T-helper 17 cell (primary cell): ENCODE data around the gene ITIH1. TPM values are rescaled to one million over a fixed set of nuclear protein-coding genes. Genes with fewer than 3 reads are reported as not detected.
"Not testable (repeated sequence)": the region's sequence is repeated elsewhere in the genome, so short reads cannot be mapped to it uniquely, and the experiment has no call there.

Source experiments
- ATAC-seq: fragments of 150-1000 bp; cut with Tn5 transposase; 2 replicates; pipeline ENCODE4 v1.10.0; 2021; ENCODE audit warnings: mild to moderate bottlenecking, moderate library complexity
- DNase-seq, 3 donors: peaks; one replicate each; pipeline versions ENCODE4 v3.0.0 to v3.0.0-alpha.2; 2020 to 2021
- H3K9me3 ChIP-seq: one replicate; pipeline ENCODE4 v1.7.0; 2013; ENCODE audit warnings: low read length, mild to moderate bottlenecking; ENCODE audit not compliant: control insufficient read depth, poor library complexity, severe bottlenecking
- H3K27ac Mint-ChIP-seq: one replicate; pipeline ENCODE4 v1.8.0; 2022; ENCODE audit warnings: mild to moderate bottlenecking, moderate library complexity, mixed read lengths
- H3K27me3 Mint-ChIP-seq: one replicate; pipeline ENCODE4 v1.8.0; 2022; ENCODE audit warnings: mixed read lengths
- H3K36me3 Mint-ChIP-seq: one replicate; pipeline ENCODE4 v1.8.0; 2022; ENCODE audit warnings: low read depth, mixed read lengths
- H3K4me1 Mint-ChIP-seq: one replicate; pipeline ENCODE4 v1.8.0; 2022; ENCODE audit warnings: mild to moderate bottlenecking, mixed read lengths
- H3K4me3 Mint-ChIP-seq: one replicate; pipeline ENCODE4 v1.8.0; 2022; ENCODE audit warnings: mild to moderate bottlenecking, moderate library complexity, mixed read lengths
- total RNA-seq, 4 donors: library from RNA in 2 of 4; stranded (reverse) in 2 of 4; gene quantifications; one replicate each; pipeline ENCODE4 v1.2.3 and lab custom pipeline; 2022 to 2026

The ITIH1 gene
- total RNA-seq, 2 donors from 2014 or later: not detected

GRCh38 chr3:52763466-52763865 is 13.9 kb upstream of the ITIH1 start:
- Mint-ChIP-seq H3K4me1 (no peaks in the 10 kb centered on the region), H3K36me3 (no peaks in the 10 kb centered on the region), H3K27ac (no peak overlapping the region), H3K4me3 (no peak overlapping the region), H3K27me3 (no peaks in the 10 kb centered on the region)
- H3K9me3 ChIP-seq: no peaks in the 10 kb centered on the region
- ATAC-seq (no peak), DNase-seq (no peak)

- Mint-ChIP-seq H3K4me1 (peaks cover 23% of the 10 kb centered on the region), H3K27me3 (peaks cover 23% of the 10 kb centered on the region), H3K4me3 (peak overlapping the region; percentile 82), H3K36me3 (no peaks in the 10 kb centered on the region), H3K27ac (peak overlapping the region; percentile 91)
- H3K9me3 ChIP-seq: no peaks in the 10 kb centered on the region
- ATAC-seq (no peak), DNase-seq (no peak)
Observed at GRCh38 chr3:52769786-52770455, 7.5 kb upstream of the ITIH1 start.

GRCh38 chr3:52770496-52771333 is 6.7 kb upstream of the ITIH1 start, which contains the start of gene NEK4:
Gene NEK4 (minus strand): TSS chr3:52770940. CDS start chr3:52770746, 194 bp downstream.
- peaks cover 3% of the 10 kb centered on the region for H3K36me3 Mint-ChIP-seq
- H3K27ac Mint-ChIP-seq: peak within 1 kb of the TSS; percentile 91
- H3K27me3 Mint-ChIP-seq: peaks cover 23% of the 10 kb centered on the region
- peaks cover 23% of the 10 kb centered on the region for H3K4me1 Mint-ChIP-seq
- ATAC-seq (peak; percentile 89), DNase-seq (peak; percentile 46 to 59 (median 59))
- peak within 1 kb of the TSS; percentile 82 for H3K4me3 Mint-ChIP-seq
- no peaks in the 10 kb centered on the region for H3K9me3 ChIP-seq

GRCh38 chr3:52771334-52771681 is 6.1 kb upstream of the ITIH1 start:
- peaks cover 3% of the 10 kb centered on the region for H3K36me3 Mint-ChIP-seq
- peaks cover 23% of the 10 kb centered on the region for H3K27me3 Mint-ChIP-seq
- H3K4me3 Mint-ChIP-seq: peak overlapping the region; percentile 82
- peaks cover 23% of the 10 kb centered on the region for H3K4me1 Mint-ChIP-seq
- DNase-seq: no peak
- peak overlapping the region; percentile 91 for H3K27ac Mint-ChIP-seq
- no peaks in the 10 kb centered on the region for H3K9me3 ChIP-seq
- no peak for ATAC-seq

- H3K27me3 Mint-ChIP-seq: peaks cover 23% of the 10 kb centered on the region
- no peak for ATAC-seq
Observed at GRCh38 chr3:52771702-52772101, 5.7 kb upstream of the ITIH1 start.

GRCh38 chr3:52773361-52774065 is 3.9 kb upstream of the ITIH1 start:
- peaks cover 23% of the 10 kb centered on the region for H3K4me1 Mint-ChIP-seq
- no peak overlapping the region for H3K27ac Mint-ChIP-seq
- ATAC-seq (no peak), DNase-seq (no peak)
- no peaks in the 10 kb centered on the region for H3K9me3 ChIP-seq
- peaks cover 23% of the 10 kb centered on the region for H3K27me3 Mint-ChIP-seq
- H3K36me3 Mint-ChIP-seq: peaks cover 3% of the 10 kb centered on the region
- no peak overlapping the region for H3K4me3 Mint-ChIP-seq

More at GRCh38 chr3:52771702-52772101, 5.7 kb upstream of the ITIH1 start:
- Mint-ChIP-seq H3K4me1 (peaks cover 23% of the 10 kb centered on the region), H3K4me3 (peak overlapping the region; percentile 82), H3K27ac (peak overlapping the region; percentile 91), H3K36me3 (peaks cover 3% of the 10 kb centered on the region)
- no peaks in the 10 kb centered on the region for H3K9me3 ChIP-seq
- DNase-seq: no peak

- Mint-ChIP-seq H3K4me1 (peaks cover 22% of the 10 kb centered on the region), H3K27me3 (peaks cover 23% of the 10 kb centered on the region), H3K4me3 (no peak overlapping the region), H3K36me3 (peaks cover 3% of the 10 kb centered on the region), H3K27ac (peak overlapping the region; percentile 32)
- ATAC-seq (no peak), DNase-seq (no peak)
- no peaks in the 10 kb centered on the region for H3K9me3 ChIP-seq
Observed at GRCh38 chr3:52774066-52774713, 3.2 kb upstream of the ITIH1 start.

- no peak for ATAC-seq
- peaks cover 13% of the 10 kb centered on the region for H3K4me1 Mint-ChIP-seq
- H3K9me3 ChIP-seq: no peaks in the 10 kb centered on the region
- no peak overlapping the region for H3K4me3 Mint-ChIP-seq
- DNase-seq: no peak
- H3K36me3 Mint-ChIP-seq: peaks cover 3% of the 10 kb centered on the region
- peaks cover 20% of the 10 kb centered on the region for H3K27me3 Mint-ChIP-seq
- H3K27ac Mint-ChIP-seq: peak overlapping the region; percentile 32
Observed at GRCh38 chr3:52774901-52775864, 2.2 kb upstream of the ITIH1 start.

- Mint-ChIP-seq H3K27me3 (peaks cover 20% of the 10 kb centered on the region), H3K27ac (no peak overlapping the region), H3K4me1 (peaks cover 12% of the 10 kb centered on the region), H3K36me3 (peaks cover 3% of the 10 kb centered on the region), H3K4me3 (no peak overlapping the region)
- DNase-seq: no peak
- no peaks in the 10 kb centered on the region for H3K9me3 ChIP-seq
- ATAC-seq: no peak
Observed at GRCh38 chr3:52775877-52776276, 1.5 kb upstream of the ITIH1 start.

GRCh38 chr3:52776486-52776885 is 913 bp upstream of the ITIH1 start:
- peaks cover 15% of the 10 kb centered on the region for H3K27me3 Mint-ChIP-seq
- ATAC-seq, H3K36me3 Mint-ChIP-seq, H3K4me1 Mint-ChIP-seq, H3K27ac Mint-ChIP-seq, H3K4me3 Mint-ChIP-seq, DNase-seq, H3K9me3 ChIP-seq: not testable (repeated sequence)

GRCh38 chr3:52777959-52778805 is 783 bp downstream of the ITIH1 start:
- DNase-seq (no peak), ATAC-seq (no peak)
- H3K9me3 ChIP-seq: no peaks in the 10 kb centered on the region
- no peak overlapping the region for H3K4me3 Mint-ChIP-seq
- peaks cover 4% of the 10 kb centered on the region for H3K4me1 Mint-ChIP-seq
- H3K36me3 Mint-ChIP-seq: peaks cover 3% of the 10 kb centered on the region
- H3K27ac Mint-ChIP-seq: no peak overlapping the region
- H3K27me3 Mint-ChIP-seq: peaks cover 22% of the 10 kb centered on the region
